C4-2B (cell line): ENCODE data around the gene LTN1.

ENCODE experiments used
- ZFX ChIP-seq: fragments of 450-650 bp; IDR thresholded peaks from 2 replicates; pipeline ENCODE4 v1.6.1; 2017
- TF ChIP-seq, protein P1 (sequence below): fragments of 450-650 bp; conservative IDR thresholded peaks from 2 replicates; pipeline ENCODE4 v1.5.1; 2017; ENCODE audit warnings: mild to moderate bottlenecking

DNA sequence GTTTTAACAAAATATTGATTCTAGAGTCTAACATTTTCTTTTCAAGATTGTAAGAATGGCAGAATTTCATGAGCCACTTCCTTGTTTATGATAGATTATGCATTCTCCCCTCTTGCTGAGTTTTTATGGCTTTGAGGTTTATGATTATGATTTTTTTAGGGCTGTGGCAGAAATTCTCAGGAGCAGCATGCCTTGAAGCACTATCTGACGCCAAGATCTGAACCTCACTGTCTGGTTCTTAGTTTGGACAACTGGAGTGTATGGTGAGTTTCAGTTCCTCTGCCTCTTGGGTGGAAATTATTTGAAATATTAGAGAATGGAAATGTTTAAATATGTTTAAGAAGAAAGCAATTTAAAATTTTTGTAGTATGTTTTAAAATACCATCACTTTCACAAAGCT is 42.0 kb upstream of the LTN1 start:
- TF ChIP-seq, protein P1, sequence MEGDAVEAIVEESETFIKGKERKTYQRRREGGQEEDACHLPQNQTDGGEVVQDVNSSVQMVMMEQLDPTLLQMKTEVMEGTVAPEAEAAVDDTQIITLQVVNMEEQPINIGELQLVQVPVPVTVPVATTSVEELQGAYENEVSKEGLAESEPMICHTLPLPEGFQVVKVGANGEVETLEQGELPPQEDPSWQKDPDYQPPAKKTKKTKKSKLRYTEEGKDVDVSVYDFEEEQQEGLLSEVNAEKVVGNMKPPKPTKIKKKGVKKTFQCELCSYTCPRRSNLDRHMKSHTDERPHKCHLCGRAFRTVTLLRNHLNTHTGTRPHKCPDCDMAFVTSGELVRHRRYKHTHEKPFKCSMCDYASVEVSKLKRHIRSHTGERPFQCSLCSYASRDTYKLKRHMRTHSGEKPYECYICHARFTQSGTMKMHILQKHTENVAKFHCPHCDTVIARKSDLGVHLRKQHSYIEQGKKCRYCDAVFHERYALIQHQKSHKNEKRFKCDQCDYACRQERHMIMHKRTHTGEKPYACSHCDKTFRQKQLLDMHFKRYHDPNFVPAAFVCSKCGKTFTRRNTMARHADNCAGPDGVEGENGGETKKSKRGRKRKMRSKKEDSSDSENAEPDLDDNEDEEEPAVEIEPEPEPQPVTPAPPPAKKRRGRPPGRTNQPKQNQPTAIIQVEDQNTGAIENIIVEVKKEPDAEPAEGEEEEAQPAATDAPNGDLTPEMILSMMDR: no peak
- no peak for TF ChIP-seq ZFX
